Spleen (tissue), 7 donors: ENCODE results near the gene ZMPSTE24.

Experiments used
- CTCF ChIP-seq, 11 experiments: fragments of 200-600 bp in 7 of 11; fragments of 450-650 bp in 4 of 11; sonication (generic) in 4 of 11; IDR thresholded peaks in 8 of 11; conservative IDR thresholded peaks in 3 of 11; 1 replicate in 7 of 11; 2 replicates in 4 of 11; pipeline versions ENCODE4 v1.4.0 to v1.8.0; 2016 to 2021; ENCODE audit warnings: antibody characterized with exemption in 11 of 11, inconsistent platforms in 4 of 11, mild to moderate bottlenecking in 1 of 11
- POLR2A ChIP-seq, 3 donors: fragments of 450-650 bp; IDR thresholded peaks; one replicate each; pipeline ENCODE4 v1.5.1; 2017; ENCODE audit warnings: antibody characterized with exemption in 3 of 3, mild to moderate bottlenecking in 1 of 3
- POLR2AphosphoS5 ChIP-seq, 3 donors: sonication (generic); formaldehyde crosslinking; IDR thresholded peaks; one replicate each; pipeline ENCODE4 v1.5.1; 2017; ENCODE audit warnings: antibody characterized with exemption in 3 of 3
- donor health status: DM: no; HTN: no; CAD: no; lungs with moderate emphysema.
- donor health status: DM: no; HTN: no; CAD: no.
- donor health status: DM: no; HTN: no; CAD: no.

- no peak for TF ChIP-seq CTCF (IDR thresholded peaks at IDR 0.05 in 8 of 11, conservative IDR thresholded peaks at IDR 0.05 in 3 of 11)
- TF ChIP-seq POLR2A (IDR thresholded peaks at IDR 0.05) = no peak
- no peak for TF ChIP-seq POLR2AphosphoS5 (IDR thresholded peaks at IDR 0.05)
These were observed 53.1 kb downstream of the ZMPSTE24 start for GRCh38 chr1:40310983-40311642.
